Measurements from ENCODE around the gene PPARA.

DNA sequence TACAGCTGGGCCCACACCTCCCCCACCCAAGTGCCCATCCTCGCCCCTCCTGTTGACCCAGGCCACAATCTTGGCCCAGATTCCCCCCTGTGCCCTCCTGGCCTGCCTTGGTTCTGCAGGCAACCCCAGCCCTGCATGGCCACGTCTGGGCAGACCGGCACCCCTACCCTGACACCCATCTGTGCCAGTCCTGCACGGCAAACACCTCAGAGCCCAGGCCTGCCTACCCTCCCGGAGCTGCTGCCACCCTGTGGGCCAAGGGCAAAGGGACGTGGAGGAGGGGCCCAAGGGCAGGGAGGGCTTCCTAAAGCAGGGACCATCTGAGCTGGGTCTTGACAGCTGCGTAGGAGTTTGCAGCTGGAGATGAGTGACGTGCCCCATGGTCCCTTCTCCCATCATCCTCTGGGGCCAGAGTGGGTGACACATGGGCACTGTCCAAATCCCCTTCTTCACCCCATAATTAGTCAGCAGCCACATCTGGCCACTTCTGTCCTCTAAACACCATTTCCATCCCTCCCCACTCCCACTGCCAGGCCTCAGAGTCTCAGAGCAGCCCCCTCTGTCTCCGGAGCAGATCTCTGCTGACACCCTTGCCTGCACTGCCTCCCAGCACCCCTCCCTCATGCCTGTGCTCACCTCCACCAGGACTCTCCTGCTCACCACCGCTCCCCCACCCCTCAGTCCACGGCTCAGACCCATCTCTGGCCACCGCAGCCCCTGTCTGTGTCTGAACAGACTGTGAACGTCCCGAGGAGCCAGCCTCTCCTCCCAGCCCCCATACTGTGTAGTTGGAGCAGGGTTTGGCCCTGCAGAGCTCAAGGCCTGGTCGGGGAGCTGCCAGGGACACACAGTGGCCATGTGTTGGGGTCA is 35.6 kb upstream of the PPARA start:
- TF ChIP-seq, protein P1, sequence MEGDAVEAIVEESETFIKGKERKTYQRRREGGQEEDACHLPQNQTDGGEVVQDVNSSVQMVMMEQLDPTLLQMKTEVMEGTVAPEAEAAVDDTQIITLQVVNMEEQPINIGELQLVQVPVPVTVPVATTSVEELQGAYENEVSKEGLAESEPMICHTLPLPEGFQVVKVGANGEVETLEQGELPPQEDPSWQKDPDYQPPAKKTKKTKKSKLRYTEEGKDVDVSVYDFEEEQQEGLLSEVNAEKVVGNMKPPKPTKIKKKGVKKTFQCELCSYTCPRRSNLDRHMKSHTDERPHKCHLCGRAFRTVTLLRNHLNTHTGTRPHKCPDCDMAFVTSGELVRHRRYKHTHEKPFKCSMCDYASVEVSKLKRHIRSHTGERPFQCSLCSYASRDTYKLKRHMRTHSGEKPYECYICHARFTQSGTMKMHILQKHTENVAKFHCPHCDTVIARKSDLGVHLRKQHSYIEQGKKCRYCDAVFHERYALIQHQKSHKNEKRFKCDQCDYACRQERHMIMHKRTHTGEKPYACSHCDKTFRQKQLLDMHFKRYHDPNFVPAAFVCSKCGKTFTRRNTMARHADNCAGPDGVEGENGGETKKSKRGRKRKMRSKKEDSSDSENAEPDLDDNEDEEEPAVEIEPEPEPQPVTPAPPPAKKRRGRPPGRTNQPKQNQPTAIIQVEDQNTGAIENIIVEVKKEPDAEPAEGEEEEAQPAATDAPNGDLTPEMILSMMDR (IDR thresholded peaks at IDR 0.05; ENCODE audit: low read depth, low read length) = peak; percentile 33
- no peak for TF ChIP-seq EZH2phosphoT487 (IDR thresholded peaks at IDR 0.05; ENCODE audit: low read depth)

Data from OCI-LY3 (cell line).